ENCODE measurements around the gene HDX. TPM values are rescaled to one million over a fixed set of nuclear protein-coding genes. Genes with fewer than 3 reads are reported as not detected.
"Not testable (repeated sequence)": the region's sequence is repeated elsewhere in the genome, so short reads cannot be mapped to it uniquely, and the experiment has no call there.

Gene HDX
- total and polyA plus RNA-seq, 4 donors: 0.37 to 2.8 (median 1.4) TPM

GRCh38 chrX:84320023-84320422 lies 182.2 kb downstream of the HDX start:
- no peaks in the 10 kb centered on the region for H3K9me3 ChIP-seq (ENCODE audit: control insufficient read depth in 4 of 4, low read length in 3 of 4)
- no peak for DNase-seq (ENCODE audit: low spot score)
- TF ChIP-seq ZBTB33 (IDR thresholded peaks at IDR 0.05) (no peak), YY1 (IDR thresholded peaks at IDR 0.05) (no peak), TAF1 (conservative IDR thresholded peaks at IDR 0.05) (no peak), MAX (IDR thresholded peaks at IDR 0.05) (no peak), CTCF (IDR thresholded peaks at IDR 0.05; ENCODE audit: low read depth, low read length, missing input control) (no peak)
- no peaks in the 10 kb centered on the region for H3K4me1 ChIP-seq (ENCODE audit: control insufficient read depth in 4 of 4, insufficient read depth in 4 of 4, low read length in 3 of 4)
- WGBS: 90% methylated on average over 3 of the region's 3 CpGs
- H3K4me3 ChIP-seq (ENCODE audit: low read depth in 1 of 3, low read length in 3 of 3): no peak overlapping the region
- no peak overlapping the region for H3K9ac ChIP-seq (ENCODE audit: low read depth in 1 of 2, low read length in 2 of 2)
- no peaks in the 10 kb centered on the region for H3K27me3 ChIP-seq (ENCODE audit: control insufficient read depth in 4 of 4, insufficient read depth in 4 of 4, low read length in 3 of 4)
- H3K27ac ChIP-seq (ENCODE audit: low read depth in 1 of 2, low read length in 2 of 2): no peak overlapping the region
- peaks cover 0 to 2% (median 0%) of the 10 kb centered on the region in 4 donors for H3K36me3 ChIP-seq (ENCODE audit: control insufficient read depth in 4 of 4, insufficient read depth in 3 of 4, low read depth in 1 of 4, low read length in 3 of 4)

- no peak for DNase-seq (ENCODE audit: low spot score)
- Histone ChIP-seq H3K4me3 (ENCODE audit: low read depth in 1 of 3, low read length in 3 of 3) (no peak overlapping the region), H3K4me1 (ENCODE audit: control insufficient read depth in 4 of 4, insufficient read depth in 4 of 4, low read length in 3 of 4) (no peaks in the 10 kb centered on the region), H3K36me3 (ENCODE audit: control insufficient read depth in 4 of 4, insufficient read depth in 3 of 4, low read depth in 1 of 4, low read length in 3 of 4) (no peaks in the 10 kb centered on the region), H3K9ac (ENCODE audit: low read depth in 1 of 2, low read length in 2 of 2) (no peak overlapping the region), H3K27me3 (ENCODE audit: control insufficient read depth in 4 of 4, insufficient read depth in 4 of 4, low read length in 3 of 4) (no peaks in the 10 kb centered on the region), H3K27ac (ENCODE audit: low read depth in 1 of 2, low read length in 2 of 2) (no peak overlapping the region), H3K9me3 (ENCODE audit: control insufficient read depth in 4 of 4, low read length in 3 of 4) (no peaks in the 10 kb centered on the region)
- WGBS: 88% methylated on average over 1 of the region's 1 CpG
- TF ChIP-seq RXRA (IDR thresholded peaks at IDR 0.05) (no peak), GABPA (IDR thresholded peaks at IDR 0.05 in 1 of 2, conservative IDR thresholded peaks at IDR 0.05 in 1 of 2) (no peak), FOXA2 (IDR thresholded peaks at IDR 0.05) (no peak), RAD21 (IDR thresholded peaks at IDR 0.05) (no peak), MAX (IDR thresholded peaks at IDR 0.05) (no peak), SP1 (IDR thresholded peaks at IDR 0.05) (no peak), ZBTB33 (IDR thresholded peaks at IDR 0.05) (no peak), CTCF (IDR thresholded peaks at IDR 0.05; ENCODE audit: low read depth, low read length, missing input control) (no peak), NR2F2 (IDR thresholded peaks at IDR 0.05) (no peak), HNF4A (conservative IDR thresholded peaks at IDR 0.05) (no peak), JUND (IDR thresholded peaks at IDR 0.05) (no peak)
Observed at GRCh38 chrX:84318661-84319060, 183.6 kb downstream of the HDX start.

- H3K36me3 ChIP-seq (ENCODE audit: control insufficient read depth in 4 of 4, insufficient read depth in 3 of 4, low read depth in 1 of 4, low read length in 3 of 4); H3K27ac ChIP-seq (ENCODE audit: low read depth in 1 of 2, low read length in 2 of 2); H3K4me1 ChIP-seq (ENCODE audit: control insufficient read depth in 4 of 4, insufficient read depth in 4 of 4, low read length in 3 of 4); H3K4me3 ChIP-seq (ENCODE audit: low read depth in 1 of 3, low read length in 3 of 3); DNase-seq (ENCODE audit: low spot score); H3K27me3 ChIP-seq (ENCODE audit: control insufficient read depth in 4 of 4, insufficient read depth in 4 of 4, low read length in 3 of 4); H3K9me3 ChIP-seq (ENCODE audit: control insufficient read depth in 4 of 4, low read length in 3 of 4); H3K9ac ChIP-seq (ENCODE audit: low read depth in 1 of 2, low read length in 2 of 2): not testable (repeated sequence)
Observed at GRCh38 chrX:84315946-84316345, 186.3 kb downstream of the HDX start.

Measured in liver (tissue), 9 donors.